ENCODE data around the gene FLT4. TPM values are rescaled to one million over a fixed set of nuclear protein-coding genes. Genes with fewer than 3 reads are reported as not detected.
A peak's percentile ranks its signal among the peaks of the same experiment; 100 is the strongest.

Gene FLT4
- polyA plus RNA-seq, 2 of the 4 experiments (the other 2 are of a cell fraction) = 2.0 to 2.6 TPM

DNA sequence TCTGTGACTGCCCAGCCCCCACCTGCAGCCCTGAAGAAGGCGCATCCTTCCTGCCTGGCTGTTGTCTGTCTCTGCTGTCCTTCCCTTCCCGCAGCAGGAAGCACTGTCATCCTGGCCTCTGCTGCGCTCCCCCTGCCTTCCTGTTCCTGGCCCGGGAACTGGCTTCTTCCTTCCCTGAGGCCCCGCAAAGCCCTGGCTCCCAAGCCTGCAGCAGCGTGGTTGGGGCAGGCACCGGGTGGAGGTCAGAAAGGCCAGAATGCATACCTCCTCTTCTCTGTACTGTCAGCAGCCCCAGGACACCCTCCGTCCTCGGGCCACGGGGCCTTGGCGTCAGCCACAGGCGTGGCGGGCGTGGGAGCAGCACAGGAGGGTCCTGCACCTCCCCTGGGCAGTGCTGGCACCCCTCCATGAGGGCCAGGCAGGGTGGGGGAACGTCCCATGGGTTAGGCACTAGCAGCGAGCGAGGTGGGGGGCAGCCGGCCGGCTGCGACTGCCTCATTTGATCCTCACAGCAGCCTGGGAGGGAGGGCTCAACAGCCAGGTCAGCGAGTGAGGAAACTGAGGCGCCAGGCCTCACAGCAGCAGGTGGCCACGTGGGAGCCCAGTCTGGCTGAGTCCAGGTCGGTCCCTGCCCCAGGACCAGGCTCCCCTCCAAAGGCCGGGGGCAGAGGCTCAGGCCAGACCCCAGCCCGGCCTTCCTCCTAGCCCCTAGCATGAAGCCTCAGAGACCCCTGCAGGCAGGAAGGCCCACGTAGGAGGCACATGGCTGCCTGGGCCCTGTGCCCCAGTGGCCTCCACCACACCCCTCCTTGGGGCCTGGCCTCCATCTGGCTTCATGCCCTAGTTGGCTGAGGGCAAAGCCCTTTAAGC lies 9.4 kb downstream of the FLT4 start:
- no peak for DNase-seq (ENCODE audit: low read depth in 1 of 2, low spot score in 1 of 2)
- ChIA-PET POLR2A (no interaction called here), CTCF (interaction anchor here (1.1 to 1.8 kb wide), 3 partner anchors 10 to 346 kb away, joined by 3 to 5 read pairs (median 4); no protein-coding TSS in a partner anchor)
- FAIRE-seq = no peak
- Histone ChIP-seq H3K9me3 (no peaks in the 10 kb centered on the region), H3K4me2 (no peak overlapping the region), H3K27ac (no peak overlapping the region), H3K4me1 (no peaks in the 10 kb centered on the region), H3K4me3 (no peak overlapping the region)
- WGBS (ENCODE audit: missing lambda C conversion rate) = 80% methylated on average over 27 of the region's 27 CpGs
- no peak for ATAC-seq
- TF ChIP-seq HDAC2 (IDR thresholded peaks at IDR 0.05) (no peak), CEBPB (IDR thresholded peaks at IDR 0.05) (no peak), FOSL2 (IDR thresholded peaks at IDR 0.05) (no peak), FOSL2 (CRISPR knock-in tag; IDR thresholded peaks at IDR 0.05) (no peak), CHD4 (IDR thresholded peaks at IDR 0.05; ENCODE audit: borderline replicate concordance) (no peak), HOXB5 (CRISPR knock-in tag; IDR thresholded peaks at IDR 0.05) (no peak), ESRRA (IDR thresholded peaks at IDR 0.05; ENCODE audit: borderline replicate concordance, low read length) (no peak), HOXA7 (CRISPR knock-in tag; IDR thresholded peaks at IDR 0.05) (no peak), ZNF302 (CRISPR knock-in tag; IDR thresholded peaks at IDR 0.05) (no peak)
- TF ChIP-seq, protein P1, sequence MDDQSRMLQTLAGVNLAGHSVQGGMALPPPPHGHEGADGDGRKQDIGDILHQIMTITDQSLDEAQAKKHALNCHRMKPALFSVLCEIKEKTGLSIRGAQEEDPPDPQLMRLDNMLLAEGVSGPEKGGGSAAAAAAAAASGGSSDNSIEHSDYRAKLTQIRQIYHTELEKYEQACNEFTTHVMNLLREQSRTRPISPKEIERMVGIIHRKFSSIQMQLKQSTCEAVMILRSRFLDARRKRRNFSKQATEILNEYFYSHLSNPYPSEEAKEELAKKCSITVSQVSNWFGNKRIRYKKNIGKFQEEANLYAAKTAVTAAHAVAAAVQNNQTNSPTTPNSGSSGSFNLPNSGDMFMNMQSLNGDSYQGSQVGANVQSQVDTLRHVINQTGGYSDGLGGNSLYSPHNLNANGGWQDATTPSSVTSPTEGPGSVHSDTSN (IDR thresholded peaks at IDR 0.05) = no peak
- TF ChIP-seq, protein P2, sequence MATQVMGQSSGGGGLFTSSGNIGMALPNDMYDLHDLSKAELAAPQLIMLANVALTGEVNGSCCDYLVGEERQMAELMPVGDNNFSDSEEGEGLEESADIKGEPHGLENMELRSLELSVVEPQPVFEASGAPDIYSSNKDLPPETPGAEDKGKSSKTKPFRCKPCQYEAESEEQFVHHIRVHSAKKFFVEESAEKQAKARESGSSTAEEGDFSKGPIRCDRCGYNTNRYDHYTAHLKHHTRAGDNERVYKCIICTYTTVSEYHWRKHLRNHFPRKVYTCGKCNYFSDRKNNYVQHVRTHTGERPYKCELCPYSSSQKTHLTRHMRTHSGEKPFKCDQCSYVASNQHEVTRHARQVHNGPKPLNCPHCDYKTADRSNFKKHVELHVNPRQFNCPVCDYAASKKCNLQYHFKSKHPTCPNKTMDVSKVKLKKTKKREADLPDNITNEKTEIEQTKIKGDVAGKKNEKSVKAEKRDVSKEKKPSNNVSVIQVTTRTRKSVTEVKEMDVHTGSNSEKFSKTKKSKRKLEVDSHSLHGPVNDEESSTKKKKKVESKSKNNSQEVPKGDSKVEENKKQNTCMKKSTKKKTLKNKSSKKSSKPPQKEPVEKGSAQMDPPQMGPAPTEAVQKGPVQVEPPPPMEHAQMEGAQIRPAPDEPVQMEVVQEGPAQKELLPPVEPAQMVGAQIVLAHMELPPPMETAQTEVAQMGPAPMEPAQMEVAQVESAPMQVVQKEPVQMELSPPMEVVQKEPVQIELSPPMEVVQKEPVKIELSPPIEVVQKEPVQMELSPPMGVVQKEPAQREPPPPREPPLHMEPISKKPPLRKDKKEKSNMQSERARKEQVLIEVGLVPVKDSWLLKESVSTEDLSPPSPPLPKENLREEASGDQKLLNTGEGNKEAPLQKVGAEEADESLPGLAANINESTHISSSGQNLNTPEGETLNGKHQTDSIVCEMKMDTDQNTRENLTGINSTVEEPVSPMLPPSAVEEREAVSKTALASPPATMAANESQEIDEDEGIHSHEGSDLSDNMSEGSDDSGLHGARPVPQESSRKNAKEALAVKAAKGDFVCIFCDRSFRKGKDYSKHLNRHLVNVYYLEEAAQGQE (IDR thresholded peaks at IDR 0.05) = no peak

DNA sequence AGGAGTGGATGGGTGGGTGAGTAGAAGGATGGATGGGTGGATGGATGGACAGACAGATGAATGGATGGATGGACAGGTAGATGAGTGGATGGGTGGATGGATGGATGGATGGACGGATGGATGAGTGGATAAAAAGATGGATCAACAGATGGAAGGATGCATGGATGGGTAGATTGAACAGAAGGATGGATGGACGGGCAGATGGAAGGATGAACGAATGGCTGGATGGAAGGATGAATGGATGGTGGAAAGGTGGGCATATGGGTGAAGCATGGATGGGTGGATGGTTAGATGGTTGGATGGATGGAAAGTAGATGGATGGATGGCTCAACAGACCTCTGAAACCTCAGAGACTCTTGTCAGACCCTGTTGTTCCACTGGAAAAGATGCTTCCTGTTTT lies 10.1 kb downstream of the FLT4 start:
- FAIRE-seq = no peak
- ChIA-PET CTCF (interaction anchor here (0.6 to 3.0 kb wide), 3 partner anchors 9 to 477 kb away, joined by 3 to 11 read pairs (median 3); no protein-coding TSS in a partner anchor), POLR2A (no interaction called here)
- Histone ChIP-seq H3K4me3 (no peak overlapping the region), H3K9me3 (no peaks in the 10 kb centered on the region), H3K4me1 (no peaks in the 10 kb centered on the region), H3K4me2 (no peak overlapping the region), H3K27ac (no peak overlapping the region)
- TF ChIP-seq CBX8 (IDR thresholded peaks at IDR 0.05) (no peak), KDM5A (IDR thresholded peaks at IDR 0.05) (no peak), RCOR1 (IDR thresholded peaks at IDR 0.05; ENCODE audit: low read depth, low read length) (no peak)
- WGBS (ENCODE audit: missing lambda C conversion rate) = 77% methylated on average over 3 of the region's 3 CpGs
- no peak for ATAC-seq
- DNase-seq (ENCODE audit: low read depth in 1 of 2, low spot score in 1 of 2) = no peak

DNA sequence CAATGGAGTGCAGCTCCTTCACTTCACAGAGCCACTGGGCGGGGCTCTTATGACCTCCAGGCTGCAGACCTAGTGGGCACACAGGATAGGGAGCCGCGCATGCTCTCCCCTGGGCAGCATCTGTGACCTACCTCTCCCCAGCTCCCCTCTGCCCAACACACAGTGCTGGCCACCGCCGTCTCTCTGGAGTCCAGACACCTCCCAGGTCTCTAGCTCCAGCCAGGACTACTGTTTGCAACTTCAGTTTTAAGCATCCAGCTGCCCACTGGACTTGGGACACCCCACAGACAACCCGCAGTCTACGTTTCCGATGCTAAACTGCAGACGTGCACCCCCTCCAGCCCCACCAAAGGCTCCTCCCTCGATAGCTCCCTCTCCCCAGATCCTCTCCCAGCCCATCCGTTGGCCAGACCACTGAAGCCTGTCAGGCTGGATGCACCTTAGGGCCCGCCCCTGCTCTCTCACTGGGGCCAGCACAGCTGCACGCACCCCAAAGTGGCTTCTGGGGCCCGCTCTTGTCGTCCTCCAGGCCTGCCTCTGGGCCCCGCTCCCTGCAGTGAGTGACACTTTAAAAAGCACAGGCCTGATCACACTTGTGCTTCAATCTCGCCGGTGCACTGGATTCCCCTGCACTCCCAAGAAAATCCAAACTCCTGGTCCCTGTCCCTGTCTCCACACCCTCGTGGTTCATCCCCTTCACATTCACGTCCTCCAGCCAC lies 11.3 kb downstream of the FLT4 start:
- TF ChIP-seq FOSL2 (IDR thresholded peaks at IDR 0.05) (no peak), FOSL2 (CRISPR knock-in tag; IDR thresholded peaks at IDR 0.05) (no peak), JUNB (IDR thresholded peaks at IDR 0.05) (no peak), ZC3H11A (IDR thresholded peaks at IDR 0.05) (no peak), RFX5 (IDR thresholded peaks at IDR 0.05) (no peak)
- POLR2A ChIA-PET = no interaction called here

More for the DNA sequence above, 11.3 kb downstream of the FLT4 start:
- H3K9me3 ChIP-seq = no peaks in the 10 kb centered on the region
- CTCF ChIA-PET = interaction anchor here (0.9 to 3.0 kb wide), 6 partner anchors 10 to 82 kb away, joined by 3 to 11 read pairs (median 3); no protein-coding TSS in a partner anchor
- no peak for FAIRE-seq
- no peaks in the 10 kb centered on the region for H3K4me1 ChIP-seq
- H3K27ac ChIP-seq = no peak overlapping the region
- DNase-seq (ENCODE audit: low read depth in 1 of 2, low spot score in 1 of 2) = no peak
- peak in 1 of 2 experiments; percentile 20; a peak in 2 of 6 replicates for ATAC-seq
- H3K4me3 ChIP-seq = no peak overlapping the region
- 73% methylated on average over 19 of the region's 20 CpGs for WGBS (ENCODE audit: missing lambda C conversion rate)
- H3K4me2 ChIP-seq = no peak overlapping the region

Data from A549 (cell line).